GM19023 (cell line): ENCODE results near the gene RBM23.
"Not testable (repeated sequence)": the region's sequence is repeated elsewhere in the genome, so short reads cannot be mapped to it uniquely, and the experiment has no call there.

ENCODE experiments used
- ATAC-seq: cut with Tn5 transposase; IDR thresholded peaks from one replicate; pipeline ENCODE4 v1.9.1; 2021; ENCODE audit warnings: mild to moderate bottlenecking, moderate library complexity; ENCODE audit not compliant: unreplicated experiment

RBM23 gene

GRCh38 chr14:22870811-22871223 lies 48.1 kb downstream of the RBM23 start:
- peak; percentile 20 for ATAC-seq

- ATAC-seq = no peak
Measured at GRCh38 chr14:22866874-22867273, 52.1 kb downstream of the RBM23 start.

- ATAC-seq = no peak
Measured at GRCh38 chr14:22865424-22866405, 53.2 kb downstream of the RBM23 start.

GRCh38 chr14:22864979-22865378 lies 54.0 kb downstream of the RBM23 start:
- no peak for ATAC-seq

- no peak for ATAC-seq
Measured at GRCh38 chr14:22861651-22862050, 57.3 kb downstream of the RBM23 start.

- not testable (repeated sequence) for ATAC-seq
Measured at GRCh38 chr14:22860377-22860776, 58.6 kb downstream of the RBM23 start.

GRCh38 chr14:22856428-22856827 lies 62.5 kb downstream of the RBM23 start:
- no peak for ATAC-seq

- ATAC-seq = no peak
Measured at GRCh38 chr14:22854963-22855724, 63.8 kb downstream of the RBM23 start.

GRCh38 chr14:22854296-22854695 lies 64.7 kb downstream of the RBM23 start:
- ATAC-seq = not testable (repeated sequence)

GRCh38 chr14:22852940-22853767 lies 65.8 kb downstream of the RBM23 start:
- peak; percentile 69 for ATAC-seq

- ATAC-seq = no peak
Measured at GRCh38 chr14:22852599-22852939, 66.4 kb downstream of the RBM23 start.

GRCh38 chr14:22852178-22852577 lies 66.8 kb downstream of the RBM23 start:
- ATAC-seq = not testable (repeated sequence)

GRCh38 chr14:22850944-22851764 lies 67.8 kb downstream of the RBM23 start:
- ATAC-seq = no peak

GRCh38 chr14:22849212-22849819 lies 69.6 kb downstream of the RBM23 start:
- ATAC-seq = no peak

GRCh38 chr14:22848351-22849164 lies 70.4 kb downstream of the RBM23 start:
- ATAC-seq = no peak

GRCh38 chr14:22847661-22848341 lies 71.1 kb downstream of the RBM23 start:
- ATAC-seq = no peak

- no peak for ATAC-seq
Measured at GRCh38 chr14:22846811-22847307, 72.1 kb downstream of the RBM23 start.
